K562 (cell line): ENCODE measurements around the gene CCDC9. TPM values are rescaled to one million over a fixed set of nuclear protein-coding genes. Genes with fewer than 3 reads are reported as not detected.
A peak's percentile ranks its signal among the peaks of the same experiment; 100 is the strongest.

Source experiments
- ARID2 ChIP-seq: fragments of 450-650 bp; IDR thresholded peaks from 2 replicates; pipeline ENCODE4 v1.6.1; 2017; ENCODE audit warnings: antibody characterized with exemption, mild to moderate bottlenecking
- DEAF1 ChIP-seq: fragments of 450-650 bp; formaldehyde crosslinking; IDR thresholded peaks from 2 replicates; pipeline ENCODE4 v1.4.0; 2020; ENCODE audit warnings: mild to moderate bottlenecking, moderate library complexity
- ESRRB ChIP-seq: fragments of 250-450 bp; sonication (Bioruptor Pico); IDR thresholded peaks from 2 replicates; pipeline ENCODE4 v1.5.0; 2020; ENCODE audit warnings: mild to moderate bottlenecking, moderate library complexity, borderline replicate concordance
- FOXA1 ChIP-seq: fragments of 450-650 bp; IDR thresholded peaks from 2 replicates; pipeline ENCODE4 v1.6.1; 2016; ENCODE audit warnings: mild to moderate bottlenecking, borderline replicate concordance
- MAFF ChIP-seq: IDR thresholded peaks from 2 replicates; pipeline ENCODE4 v1.6.1; 2012; ENCODE audit warnings: low read length, improper control_type of control experiment
- NFIC ChIP-seq: fragments of 450-650 bp; IDR thresholded peaks from 2 replicates; pipeline ENCODE4 v1.6.1; 2017; ENCODE audit warnings: mild to moderate bottlenecking, inconsistent platforms
- PHF20 ChIP-seq: fragments of 450-650 bp; IDR thresholded peaks from 2 replicates; pipeline ENCODE4 v1.6.1; 2018; ENCODE audit not compliant: partially characterized antibody
- RBM39 ChIP-seq: fragments of 200-400 bp; formaldehyde crosslinking; optimal IDR thresholded peaks from 2 replicates; pipeline ENCODE3; 2018; ENCODE audit warnings: low read depth, low read length
- SMARCB1 ChIP-seq: IDR thresholded peaks from 2 replicates; pipeline ENCODE4 v1.6.1; 2011; ENCODE audit warnings: improper control_type of control experiment, low read depth; ENCODE audit not compliant: insufficient read length
- TFE3 ChIP-seq: fragments of 450-650 bp; formaldehyde crosslinking; IDR thresholded peaks from 2 replicates; pipeline ENCODE4 v1.4.0; 2020; ENCODE audit warnings: mild to moderate bottlenecking, mixed read lengths
- ZBTB7A ChIP-seq: IDR thresholded peaks from 2 replicates; pipeline ENCODE4 v1.6.1; 2011; ENCODE audit warnings: low read depth, mild to moderate bottlenecking, low read length, moderate library complexity, borderline replicate concordance; ENCODE audit not compliant: control insufficient read depth
- ZFP30 ChIP-seq: fragments of 250-450 bp; sonication (Bioruptor Pico); IDR thresholded peaks from 2 replicates; pipeline ENCODE4 v1.8.0; 2022; ENCODE audit warnings: moderate library complexity, mild to moderate bottlenecking, inconsistent platforms, borderline replicate concordance
- ZKSCAN3 ChIP-seq: fragments of 250-450 bp; sonication (Bioruptor Pico); IDR thresholded peaks from 2 replicates; pipeline ENCODE4 v1.4.0; 2020
- ZNF165 ChIP-seq: fragments of 250-450 bp; sonication (Bioruptor Pico); IDR thresholded peaks from 2 replicates; pipeline ENCODE4 v1.4.0; 2020; ENCODE audit warnings: borderline replicate concordance
- ZNF518B ChIP-seq: fragments of 250-450 bp; sonication (Bioruptor Pico); IDR thresholded peaks from 2 replicates; pipeline ENCODE4 v1.5.0; 2021; ENCODE audit warnings: mild to moderate bottlenecking, moderate library complexity
- ZNF830 ChIP-seq: fragments of 250-450 bp; sonication (Bioruptor Pico); IDR thresholded peaks from 2 replicates; pipeline ENCODE4 v1.5.0; 2021; ENCODE audit warnings: mild to moderate bottlenecking
- polyA plus RNA-seq, 8 experiments: library from polyadenylated mRNA; depleted of rRNA in 4 of 8; stranded (reverse) in 5 of 8; unstranded in 3 of 8; fragments of >200 nt; fragmentation: Nextera tagmentation in 2 of 8; fragmentation: Illumina TruSeq in 1 of 8; extraction: Ambion mirVana in 2 of 8; extraction: Trizol in 1 of 8; gene quantifications; 2 replicates each; pipeline versions ENCODE4 v1.2.1 to v1.2.3, GENCODE V29; 2011 to 2014; ENCODE audit warnings: inconsistent platforms in 1 of 8, missing spikeins in 1 of 8
- total RNA-seq, 7 experiments: library from RNA; depleted of rRNA in 6 of 7; stranded (reverse); fragments of >200 nt in 6 of 7; fragmentation: Illumina TruSeq in 2 of 7; extraction: Trizol in 2 of 7; gene quantifications; 2 replicates each; pipeline versions ENCODE4 v1.2.1 to v1.2.3, GENCODE V29; 2011 to 2021; ENCODE audit warnings: low replicate concordance in 1 of 7
- TF ChIP-seq, protein P1 (sequence below): sonication (generic); formaldehyde crosslinking; IDR thresholded peaks from 2 replicates; pipeline ENCODE4 v1.8.1; 2023; ENCODE audit warnings: missing genetic modification reagents, mild to moderate bottlenecking, borderline replicate concordance

The CCDC9 gene
- total and polyA plus RNA-seq, 9 of the 15 experiments (the other 6 are each of a cell fraction or from before 2014, with no cell fraction given): 0.23 to 38.6 (median 8.4) TPM

DNA sequence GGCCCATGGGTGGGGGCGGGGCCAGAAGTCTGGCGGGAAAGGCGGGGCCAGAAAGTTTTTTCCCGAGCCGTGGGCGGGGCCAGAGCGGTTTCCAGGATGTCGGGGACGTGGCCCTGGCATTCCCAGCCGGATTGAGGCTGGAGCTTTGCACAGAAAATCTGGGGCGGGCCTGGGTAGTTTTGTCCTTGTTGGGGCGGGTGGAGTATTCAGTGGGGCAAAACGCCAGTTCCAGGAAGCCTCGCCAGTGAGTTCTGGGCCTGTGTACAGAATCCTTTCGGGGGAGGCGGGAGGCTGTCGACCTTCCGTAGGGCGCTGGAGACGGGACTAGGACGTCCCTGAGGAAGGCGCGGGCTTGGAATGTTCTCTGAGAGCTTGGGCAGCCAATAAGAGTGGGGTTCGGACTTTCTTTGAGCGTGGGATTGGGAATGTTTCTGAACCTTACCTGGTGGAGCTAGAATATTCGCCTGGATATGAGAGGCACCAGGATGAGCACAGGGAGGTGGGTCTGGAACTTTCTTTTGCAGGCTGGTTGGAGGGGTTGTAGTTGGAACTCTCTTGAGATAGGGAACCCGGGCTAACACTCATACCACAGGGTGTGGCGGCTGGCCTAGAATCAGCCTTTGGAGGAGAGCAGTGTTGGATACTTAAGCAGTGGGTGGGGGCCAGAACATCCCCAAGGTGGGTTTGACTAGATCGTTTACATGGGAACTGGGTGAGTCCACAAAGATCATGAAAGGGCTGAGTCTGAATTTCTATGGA lies 1.3 kb downstream of the CCDC9 start (continued):
- TF ChIP-seq MAFF (no peak), SMARCB1 (no peak), RBM39 (peak; percentile 84), ZKSCAN3 (no peak), ZBTB7A (no peak), ZNF518B (CRISPR knock-in tag) (no peak), ZFP30 (CRISPR knock-in tag) (no peak), TFE3 (CRISPR knock-in tag) (no peak), PHF20 (no peak), ZNF165 (CRISPR knock-in tag) (no peak), ARID2 (no peak), DEAF1 (no peak), NFIC (no peak), FOXA1 (no peak), ESRRB (CRISPR knock-in tag) (no peak), ZNF830 (CRISPR knock-in tag) (no peak)
- TF ChIP-seq, protein P1, sequence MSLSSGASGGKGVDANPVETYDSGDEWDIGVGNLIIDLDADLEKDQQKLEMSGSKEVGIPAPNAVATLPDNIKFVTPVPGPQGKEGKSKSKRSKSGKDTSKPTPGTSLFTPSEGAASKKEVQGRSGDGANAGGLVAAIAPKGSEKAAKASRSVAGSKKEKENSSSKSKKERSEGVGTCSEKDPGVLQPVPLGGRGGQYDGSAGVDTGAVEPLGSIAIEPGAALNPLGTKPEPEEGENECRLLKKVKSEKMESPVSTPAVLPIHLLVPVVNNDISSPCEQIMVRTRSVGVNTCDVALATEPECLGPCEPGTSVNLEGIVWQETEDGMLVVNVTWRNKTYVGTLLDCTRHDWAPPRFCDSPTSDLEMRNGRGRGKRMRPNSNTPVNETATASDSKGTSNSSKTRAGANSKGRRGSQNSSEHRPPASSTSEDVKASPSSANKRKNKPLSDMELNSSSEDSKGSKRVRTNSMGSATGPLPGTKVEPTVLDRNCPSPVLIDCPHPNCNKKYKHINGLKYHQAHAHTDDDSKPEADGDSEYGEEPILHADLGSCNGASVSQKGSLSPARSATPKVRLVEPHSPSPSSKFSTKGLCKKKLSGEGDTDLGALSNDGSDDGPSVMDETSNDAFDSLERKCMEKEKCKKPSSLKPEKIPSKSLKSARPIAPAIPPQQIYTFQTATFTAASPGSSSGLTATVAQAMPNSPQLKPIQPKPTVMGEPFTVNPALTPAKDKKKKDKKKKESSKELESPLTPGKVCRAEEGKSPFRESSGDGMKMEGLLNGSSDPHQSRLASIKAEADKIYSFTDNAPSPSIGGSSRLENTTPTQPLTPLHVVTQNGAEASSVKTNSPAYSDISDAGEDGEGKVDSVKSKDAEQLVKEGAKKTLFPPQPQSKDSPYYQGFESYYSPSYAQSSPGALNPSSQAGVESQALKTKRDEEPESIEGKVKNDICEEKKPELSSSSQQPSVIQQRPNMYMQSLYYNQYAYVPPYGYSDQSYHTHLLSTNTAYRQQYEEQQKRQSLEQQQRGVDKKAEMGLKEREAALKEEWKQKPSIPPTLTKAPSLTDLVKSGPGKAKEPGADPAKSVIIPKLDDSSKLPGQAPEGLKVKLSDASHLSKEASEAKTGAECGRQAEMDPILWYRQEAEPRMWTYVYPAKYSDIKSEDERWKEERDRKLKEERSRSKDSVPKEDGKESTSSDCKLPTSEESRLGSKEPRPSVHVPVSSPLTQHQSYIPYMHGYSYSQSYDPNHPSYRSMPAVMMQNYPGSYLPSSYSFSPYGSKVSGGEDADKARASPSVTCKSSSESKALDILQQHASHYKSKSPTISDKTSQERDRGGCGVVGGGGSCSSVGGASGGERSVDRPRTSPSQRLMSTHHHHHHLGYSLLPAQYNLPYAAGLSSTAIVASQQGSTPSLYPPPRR (CRISPR knock-in tag): no peak
